ENCODE results near the gene NRDE2. TPM values are rescaled to one million over a fixed set of nuclear protein-coding genes. Genes with fewer than 3 reads are reported as not detected.

NRDE2 gene
- total RNA-seq, 2 experiments from 2014 or later, result 27.5 TPM

GRCh38 chr14:90302529-90303303 lies 29.0 kb downstream of the NRDE2 start:
- ChIA-PET CTCF (no interaction called here), POLR2A (no interaction called here)

GRCh38 chr14:90301668-90302090 lies 30.1 kb downstream of the NRDE2 start:
- POLR2A ChIA-PET, result no interaction called here
- CTCF ChIA-PET, result interaction anchor here (0.6 kb wide), 2 partner anchors 14 to 207 kb away, joined by 3 read pairs; no protein-coding TSS in a partner anchor

- CTCF ChIA-PET, result interaction anchor here (0.6 kb wide), 1 partner anchor 15 kb away, joined by 3 read pairs; no protein-coding TSS in a partner anchor
- POLR2A ChIA-PET, result no interaction called here
Observed at GRCh38 chr14:90301122-90301521, 30.6 kb downstream of the NRDE2 start.

- POLR2A ChIA-PET, result no interaction called here
Observed at GRCh38 chr14:90300611-90301047, 31.1 kb downstream of the NRDE2 start.

GRCh38 chr14:90299408-90299807 lies 32.3 kb downstream of the NRDE2 start:
- CTCF ChIA-PET, result no interaction called here
- POLR2A ChIA-PET, result no interaction called here

More at GRCh38 chr14:90300611-90301047, 31.1 kb downstream of the NRDE2 start:
- CTCF ChIA-PET, result no interaction called here

- POLR2A ChIA-PET, result no interaction called here
- CTCF ChIA-PET, result interaction anchor here (0.7 kb wide), 1 partner anchor 1053 kb away, joined by 3 read pairs; no protein-coding TSS in a partner anchor
Observed at GRCh38 chr14:90297876-90298629, 33.7 kb downstream of the NRDE2 start.

- POLR2A ChIA-PET, result no interaction called here
- CTCF ChIA-PET, result no interaction called here
Observed at GRCh38 chr14:90296641-90297040, 35.1 kb downstream of the NRDE2 start.

- CTCF ChIA-PET, result no interaction called here
Observed at GRCh38 chr14:90295870-90296516, 35.7 kb downstream of the NRDE2 start.

GRCh38 chr14:90294872-90295271 lies 36.9 kb downstream of the NRDE2 start:
- POLR2A ChIA-PET, result no interaction called here
- CTCF ChIA-PET, result no interaction called here

More at GRCh38 chr14:90295870-90296516, 35.7 kb downstream of the NRDE2 start:
- POLR2A ChIA-PET, result no interaction called here

- POLR2A ChIA-PET, result no interaction called here
- CTCF ChIA-PET, result no interaction called here
Observed at GRCh38 chr14:90293766-90294730, 37.7 kb downstream of the NRDE2 start.

- ChIA-PET POLR2A (no interaction called here), CTCF (no interaction called here)
Observed at GRCh38 chr14:90291699-90292098, 40.0 kb downstream of the NRDE2 start.

- POLR2A ChIA-PET, result no interaction called here
Observed at GRCh38 chr14:90290337-90291011, 41.3 kb downstream of the NRDE2 start.

GRCh38 chr14:90288651-90289355 lies 42.9 kb downstream of the NRDE2 start:
- ChIA-PET CTCF (interaction anchor here (1.0 kb wide), 1 partner anchor 32 kb away, joined by 3 read pairs; the partner anchor contains the start of gene PSMC1), POLR2A (interaction anchor here (1.5 kb wide), 1 partner anchor 13 kb away, joined by 3 read pairs; no protein-coding TSS in a partner anchor)

More at GRCh38 chr14:90290337-90291011, 41.3 kb downstream of the NRDE2 start:
- CTCF ChIA-PET, result interaction anchor here (1.3 kb wide), 1 partner anchor 15 kb away, joined by 3 read pairs; no protein-coding TSS in a partner anchor

GRCh38 chr14:90287791-90288190 lies 44.0 kb downstream of the NRDE2 start:
- ChIA-PET POLR2A (no interaction called here), CTCF (no interaction called here)

GRCh38 chr14:90281756-90282155 lies 50.0 kb downstream of the NRDE2 start:
- ChIA-PET POLR2A (no interaction called here), CTCF (interaction anchor here (1.6 kb wide), 2 partner anchors 237 to 477 kb away, joined by 3 read pairs; no protein-coding TSS in a partner anchor)

GRCh38 chr14:90281261-90281660 lies 50.5 kb downstream of the NRDE2 start:
- ChIA-PET POLR2A (no interaction called here), CTCF (interaction anchor here (1.6 kb wide), 2 partner anchors 237 to 477 kb away, joined by 3 read pairs; no protein-coding TSS in a partner anchor)

- CTCF ChIA-PET, result interaction anchor here (1.6 kb wide), 1 partner anchor 478 kb away, joined by 3 read pairs; no protein-coding TSS in a partner anchor
- POLR2A ChIA-PET, result no interaction called here
Observed at GRCh38 chr14:90280096-90280495, 51.6 kb downstream of the NRDE2 start.

Data from activated CD8-positive, alpha-beta memory T cell treated with anti-CD3 and anti-CD28 coated beads for 36 hours (primary cell).